HUES64 (cell line): ENCODE data around the gene DUSP21. TPM values are rescaled to one million over a fixed set of nuclear protein-coding genes. Genes with fewer than 3 reads are reported as not detected.
"Not testable (repeated sequence)": the region's sequence is repeated elsewhere in the genome, so short reads cannot be mapped to it uniquely, and the experiment has no call there.

Experiments used
- H3K27ac ChIP-seq: 2 replicates; pipeline ENCODE4 v1.7.0; 2013; ENCODE audit warnings: low read depth, low read length, inconsistent platforms
- H3K27me3 ChIP-seq: 2 replicates; pipeline ENCODE4 v1.6.1; 2013; ENCODE audit warnings: mild to moderate bottlenecking, low read length; ENCODE audit not compliant: insufficient read depth
- H3K36me3 ChIP-seq: 2 replicates; pipeline ENCODE4 v1.6.1; 2013; ENCODE audit warnings: mild to moderate bottlenecking, low read length; ENCODE audit not compliant: insufficient read depth
- H3K4me1 ChIP-seq: 2 replicates; pipeline ENCODE4 v1.6.1; 2013; ENCODE audit warnings: mild to moderate bottlenecking, low read length, moderate library complexity; ENCODE audit not compliant: insufficient read depth
- H3K4me3 ChIP-seq: 2 replicates; pipeline ENCODE4 v1.5.1; 2013; ENCODE audit warnings: mild to moderate bottlenecking, low read length, moderate library complexity
- H3K9ac ChIP-seq: 2 replicates; pipeline ENCODE4 v1.6.1; 2013; ENCODE audit warnings: mild to moderate bottlenecking, low read depth, low read length
- H3K9me3 ChIP-seq: 2 replicates; pipeline ENCODE4 v1.6.1; 2013; ENCODE audit warnings: low read depth, low read length; ENCODE audit not compliant: insufficient read depth
- WGBS: fragments of 150-250, 120-280 bp; methylation state at CpG from one replicate; pipeline ENCODE4 v1.1.7; 2013; ENCODE audit warnings: missing lambda C conversion rate; 5-methylcytosine and 5-hydroxymethylcytosine counted together
- polyA plus RNA-seq, 2 experiments: library from polyadenylated mRNA; stranded (reverse); fragments of 50-300 nt; gene quantifications; one replicate each; pipeline ENCODE4 v1.2.3, GENCODE V29; 2013

DUSP21 gene
- polyA plus RNA-seq (2013, experiment 1 of 2), result not detected
- not detected for polyA plus RNA-seq (2013, experiment 2 of 2)

DNA sequence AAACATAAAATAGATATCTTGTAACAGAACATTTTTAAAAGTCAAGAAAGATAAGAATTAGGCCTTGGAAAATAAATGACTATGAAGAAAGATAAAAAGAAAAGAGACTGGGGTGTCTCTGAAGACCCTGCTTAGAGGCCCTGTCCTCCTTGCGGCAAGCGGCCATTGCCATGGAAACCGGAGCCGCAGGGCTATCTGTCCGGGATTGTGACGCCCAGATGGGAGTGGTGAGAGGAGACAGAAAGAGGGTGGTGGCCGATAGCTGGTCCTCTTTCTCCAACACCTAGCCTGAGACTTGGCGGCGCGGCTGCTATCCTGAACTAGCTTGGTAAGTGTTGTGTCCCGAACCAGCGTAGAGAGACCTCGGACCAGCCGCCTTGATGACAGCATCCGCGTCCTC is at the start of gene DUSP21:
Gene DUSP21, plus strand, starts transcription at position 269 of the 400 bp plus-strand sequence. Its CDS starts 112 bp downstream, at position 381.
- 96% methylated on average over 16 of the region's 16 CpGs for WGBS
- no peak within 1 kb of the TSS for H3K9ac ChIP-seq
- H3K36me3 ChIP-seq, result no peaks in the 10 kb centered on the region
- H3K4me3 ChIP-seq, result no peak within 1 kb of the TSS
- no peaks in the 10 kb centered on the region for H3K9me3 ChIP-seq
- H3K27me3 ChIP-seq, result no peaks in the 10 kb centered on the region
- no peaks in the 10 kb centered on the region for H3K4me1 ChIP-seq
- H3K27ac ChIP-seq, result no peak within 1 kb of the TSS

DNA sequence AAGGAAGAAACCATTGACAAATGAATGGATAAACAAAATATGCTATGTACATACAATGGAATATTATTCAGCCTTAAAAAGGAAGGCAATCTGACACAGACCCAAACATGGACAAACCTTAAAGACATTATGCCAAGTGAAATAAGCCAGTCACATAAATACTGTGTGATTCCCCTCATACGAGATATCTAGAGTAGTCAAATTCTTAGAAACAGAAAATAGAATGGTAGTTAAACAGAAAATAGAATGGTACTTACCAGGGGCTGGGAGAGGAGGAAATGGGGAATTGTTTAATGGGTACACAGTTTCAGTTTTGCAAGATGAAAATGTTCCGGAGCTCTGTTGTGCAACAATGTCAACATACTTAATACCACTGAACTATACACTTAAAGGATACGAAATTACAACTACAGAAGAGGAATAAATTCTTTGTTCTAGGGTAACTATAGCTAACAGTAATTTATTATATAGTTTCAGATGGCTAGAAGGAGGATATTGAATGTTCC is 47.8 kb upstream of the DUSP21 start:
- Histone ChIP-seq H3K27me3 (no peaks in the 10 kb centered on the region), H3K27ac (no peak overlapping the region), H3K4me1 (no peaks in the 10 kb centered on the region), H3K4me3 (no peak overlapping the region), H3K9me3 (no peaks in the 10 kb centered on the region), H3K36me3 (no peaks in the 10 kb centered on the region), H3K9ac (no peak overlapping the region)
- 94% methylated on average over 1 of the region's 3 CpGs for WGBS

DNA sequence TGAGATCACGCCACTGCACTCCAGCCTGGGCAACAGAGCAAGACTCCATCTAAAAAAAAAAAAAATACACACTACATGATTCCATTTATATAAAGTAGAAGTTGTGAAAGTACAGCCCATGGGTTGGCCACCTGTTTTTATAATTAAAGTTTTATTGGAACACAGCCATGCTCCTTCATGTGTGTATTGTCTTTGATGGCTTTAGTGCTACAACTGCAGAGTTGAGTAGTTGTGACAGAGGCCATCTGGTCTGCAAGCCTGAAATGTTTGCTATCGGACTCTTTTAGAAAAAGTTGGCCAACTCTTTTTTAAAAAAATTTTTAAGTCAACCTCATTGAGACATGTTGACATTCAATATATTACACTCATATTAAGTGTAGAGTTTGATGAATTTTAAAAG is 41.2 kb upstream of the DUSP21 start:
- no peaks in the 10 kb centered on the region for H3K27me3 ChIP-seq
- H3K4me1 ChIP-seq, result no peaks in the 10 kb centered on the region
- WGBS, result 100% methylated on average over 1 of the region's 2 CpGs
- H3K36me3 ChIP-seq, result no peaks in the 10 kb centered on the region
- no peak overlapping the region for H3K9ac ChIP-seq
- no peak overlapping the region for H3K4me3 ChIP-seq
- H3K27ac ChIP-seq, result no peak overlapping the region
- no peaks in the 10 kb centered on the region for H3K9me3 ChIP-seq

DNA sequence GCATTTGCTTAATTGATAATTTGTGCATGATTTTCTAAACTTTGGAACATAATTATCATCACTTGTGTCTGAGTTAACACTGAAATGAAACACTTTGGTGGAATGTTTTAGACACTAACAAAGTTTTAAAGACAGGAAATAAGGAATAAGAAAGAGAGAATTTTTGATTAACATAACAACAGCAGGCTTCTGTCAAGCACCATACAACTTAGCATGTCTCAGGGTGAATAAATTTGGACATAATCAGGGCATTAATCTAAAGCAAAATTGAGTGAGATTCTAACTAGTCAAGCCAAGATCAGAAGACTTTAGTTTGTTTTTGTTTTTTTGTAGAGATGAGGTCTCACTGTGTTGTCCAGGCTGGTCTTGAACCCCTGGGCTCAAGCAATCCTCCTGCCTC is 28.1 kb upstream of the DUSP21 start:
- Histone ChIP-seq H3K36me3 (no peaks in the 10 kb centered on the region), H3K27me3 (no peaks in the 10 kb centered on the region), H3K9ac (no peak overlapping the region), H3K9me3 (no peaks in the 10 kb centered on the region), H3K4me3 (no peak overlapping the region), H3K4me1 (no peaks in the 10 kb centered on the region), H3K27ac (no peak overlapping the region)

DNA sequence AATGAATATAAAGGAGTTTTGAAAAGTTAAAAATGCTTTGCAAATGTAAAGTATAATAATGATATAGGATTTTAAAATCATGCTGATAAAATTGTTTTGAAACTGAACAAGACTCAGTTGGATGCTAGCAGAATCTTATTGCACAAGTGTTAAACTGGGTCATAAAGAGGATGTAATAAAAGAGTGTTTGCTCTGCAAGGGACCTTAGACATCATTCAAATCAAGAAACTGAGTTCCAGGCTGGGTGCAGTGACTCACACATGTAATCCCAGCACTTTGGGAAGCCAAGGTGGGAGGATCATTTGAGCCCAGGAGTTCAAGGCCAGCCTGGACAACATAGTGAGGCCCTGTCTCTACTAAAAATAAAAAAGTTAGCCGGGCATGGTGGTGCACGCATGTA is 27.5 kb upstream of the DUSP21 start:
- H3K4me1 ChIP-seq, result no peaks in the 10 kb centered on the region
- no peaks in the 10 kb centered on the region for H3K27me3 ChIP-seq
- no peak overlapping the region for H3K9ac ChIP-seq
- H3K36me3 ChIP-seq, result no peaks in the 10 kb centered on the region
- no peaks in the 10 kb centered on the region for H3K9me3 ChIP-seq
- H3K27ac ChIP-seq, result no peak overlapping the region
- WGBS, result 98% methylated on average over 2 of the region's 2 CpGs
- no peak overlapping the region for H3K4me3 ChIP-seq

DNA sequence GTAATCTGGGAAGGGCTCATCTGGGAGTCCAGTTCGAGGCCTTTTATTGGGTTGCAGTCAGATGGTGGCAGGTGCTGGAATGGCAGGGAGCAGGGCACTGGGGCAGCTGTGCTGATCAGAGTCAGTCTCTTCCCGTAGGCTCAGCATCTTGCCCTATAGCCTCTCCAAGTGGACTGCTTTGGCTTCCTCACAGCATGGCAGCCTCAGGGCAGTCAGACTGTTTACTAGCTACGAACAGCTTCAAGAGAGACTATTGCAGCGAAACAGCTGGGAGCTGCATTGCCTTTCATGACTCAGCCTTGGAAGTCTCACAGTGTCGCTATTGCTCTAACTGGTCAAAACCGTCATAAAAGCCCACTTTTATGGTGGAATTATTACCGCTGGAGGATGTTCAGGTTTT is 26.8 kb upstream of the DUSP21 start:
- Histone ChIP-seq H3K4me1 (no peaks in the 10 kb centered on the region), H3K27me3 (no peaks in the 10 kb centered on the region), H3K36me3 (no peaks in the 10 kb centered on the region), H3K9ac (no peak overlapping the region), H3K4me3 (no peak overlapping the region), H3K27ac (no peak overlapping the region), H3K9me3 (no peaks in the 10 kb centered on the region)
- 88% methylated on average over 7 of the region's 7 CpGs for WGBS

DNA sequence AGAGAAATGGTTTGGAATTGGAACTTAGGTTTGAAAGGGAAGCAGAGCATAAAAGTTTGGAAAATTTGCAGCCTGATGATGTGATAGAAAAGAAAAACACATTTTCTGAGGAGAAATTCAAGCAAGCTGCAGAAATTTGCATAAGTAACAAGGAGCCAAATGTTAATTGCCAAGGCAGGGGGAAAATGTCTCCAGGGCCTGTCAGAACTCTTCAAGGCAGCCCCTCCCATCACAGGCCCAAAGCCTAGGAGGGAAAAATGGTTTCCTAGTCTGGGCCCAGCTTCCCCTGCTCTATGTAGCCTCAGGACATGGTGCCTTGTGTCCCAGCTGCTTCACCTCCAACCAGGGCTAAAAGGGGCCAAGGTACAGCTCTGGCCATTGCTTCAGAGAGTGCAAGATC is 21.2 kb upstream of the DUSP21 start:
- no peaks in the 10 kb centered on the region for H3K9me3 ChIP-seq
- H3K4me3 ChIP-seq, result no peak overlapping the region
- H3K4me1 ChIP-seq, result no peaks in the 10 kb centered on the region
- no peak overlapping the region for H3K9ac ChIP-seq
- H3K36me3 ChIP-seq, result no peaks in the 10 kb centered on the region
- no peaks in the 10 kb centered on the region for H3K27me3 ChIP-seq
- no peak overlapping the region for H3K27ac ChIP-seq

DNA sequence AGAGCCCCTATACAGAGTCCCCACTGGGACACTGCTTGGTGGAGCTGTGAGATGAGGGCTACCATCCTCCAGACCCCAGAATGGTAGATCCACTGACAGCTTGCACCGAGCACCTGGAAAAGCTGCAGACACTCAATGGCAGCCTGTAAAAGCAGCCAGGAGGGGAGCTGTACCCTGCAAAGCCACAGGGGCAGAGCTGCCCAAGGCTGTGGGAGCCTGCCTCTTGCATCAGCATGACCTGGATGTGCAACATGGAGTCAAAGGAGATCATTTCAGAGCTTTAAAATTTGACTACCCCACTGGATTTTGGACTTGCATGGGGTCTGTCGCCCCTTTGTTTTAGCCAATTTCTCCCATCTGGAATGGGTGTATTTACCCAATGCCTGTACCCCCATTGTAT is 20.6 kb upstream of the DUSP21 start:
- H3K4me3 ChIP-seq, H3K9me3 ChIP-seq, H3K4me1 ChIP-seq, H3K27me3 ChIP-seq, H3K9ac ChIP-seq, H3K36me3 ChIP-seq, H3K27ac ChIP-seq: not testable (repeated sequence)
- 90% methylated on average over 2 of the region's 2 CpGs for WGBS

DNA sequence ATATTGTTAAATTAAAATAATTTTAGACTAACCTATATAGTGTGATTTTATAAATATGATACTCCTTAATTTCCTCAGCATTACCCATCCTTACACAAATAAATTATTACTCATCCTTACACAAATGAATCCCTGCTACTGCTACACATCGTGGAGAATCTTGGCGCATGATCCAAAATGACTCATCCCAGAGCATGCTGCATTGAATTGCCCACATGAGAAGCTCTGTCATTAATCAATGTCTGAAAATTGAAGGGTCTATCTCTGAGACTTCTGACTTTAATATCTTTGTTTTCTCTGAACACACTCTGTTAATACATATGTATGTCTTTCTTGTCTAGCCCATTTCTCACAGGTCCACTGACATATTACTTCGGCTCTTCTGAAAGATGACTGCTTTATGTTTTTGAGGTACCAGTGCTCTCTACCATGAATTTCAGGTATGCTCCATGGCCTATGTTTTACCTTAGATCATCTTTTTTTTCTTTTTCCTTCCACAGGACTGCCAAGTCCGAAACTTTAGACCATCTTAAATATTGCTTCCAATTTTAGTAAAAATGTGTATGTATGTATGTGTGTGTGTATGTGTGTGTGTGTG is 15.7 kb upstream of the DUSP21 start:
- WGBS, result 100% methylated on average over 3 of the region's 4 CpGs
- H3K9me3 ChIP-seq, result no peaks in the 10 kb centered on the region
- no peaks in the 10 kb centered on the region for H3K4me1 ChIP-seq
- no peak overlapping the region for H3K4me3 ChIP-seq
- H3K9ac ChIP-seq, result no peak overlapping the region
- H3K36me3 ChIP-seq, result no peaks in the 10 kb centered on the region
- H3K27me3 ChIP-seq, result no peaks in the 10 kb centered on the region
- H3K27ac ChIP-seq, result no peak overlapping the region

DNA sequence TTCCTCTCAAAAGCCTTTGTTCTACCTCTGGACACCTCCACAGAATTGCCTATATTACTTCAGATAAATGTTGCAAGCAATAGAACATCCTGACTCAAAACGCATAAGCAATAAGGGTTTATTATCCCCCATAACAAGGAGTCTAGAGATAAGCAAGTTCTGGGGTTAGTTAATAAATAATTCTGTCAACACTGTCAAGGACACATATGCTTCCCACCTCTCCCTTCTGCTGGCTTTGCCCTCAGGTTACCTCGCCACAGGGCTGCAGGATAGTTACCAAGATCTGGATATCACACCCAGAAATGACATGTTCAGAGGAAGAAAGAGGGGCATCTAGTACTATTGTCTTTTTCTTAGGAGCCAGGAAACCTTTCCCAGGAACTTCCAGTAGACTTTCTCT is 14.0 kb upstream of the DUSP21 start:
- WGBS, result no CpG with 5 or more reads among the region's 2 CpGs
- no peaks in the 10 kb centered on the region for H3K9me3 ChIP-seq
- no peaks in the 10 kb centered on the region for H3K36me3 ChIP-seq
- no peaks in the 10 kb centered on the region for H3K4me1 ChIP-seq
- no peak overlapping the region for H3K9ac ChIP-seq
- H3K4me3 ChIP-seq, result no peak overlapping the region
- H3K27ac ChIP-seq, result no peak overlapping the region
- H3K27me3 ChIP-seq, result no peaks in the 10 kb centered on the region

DNA sequence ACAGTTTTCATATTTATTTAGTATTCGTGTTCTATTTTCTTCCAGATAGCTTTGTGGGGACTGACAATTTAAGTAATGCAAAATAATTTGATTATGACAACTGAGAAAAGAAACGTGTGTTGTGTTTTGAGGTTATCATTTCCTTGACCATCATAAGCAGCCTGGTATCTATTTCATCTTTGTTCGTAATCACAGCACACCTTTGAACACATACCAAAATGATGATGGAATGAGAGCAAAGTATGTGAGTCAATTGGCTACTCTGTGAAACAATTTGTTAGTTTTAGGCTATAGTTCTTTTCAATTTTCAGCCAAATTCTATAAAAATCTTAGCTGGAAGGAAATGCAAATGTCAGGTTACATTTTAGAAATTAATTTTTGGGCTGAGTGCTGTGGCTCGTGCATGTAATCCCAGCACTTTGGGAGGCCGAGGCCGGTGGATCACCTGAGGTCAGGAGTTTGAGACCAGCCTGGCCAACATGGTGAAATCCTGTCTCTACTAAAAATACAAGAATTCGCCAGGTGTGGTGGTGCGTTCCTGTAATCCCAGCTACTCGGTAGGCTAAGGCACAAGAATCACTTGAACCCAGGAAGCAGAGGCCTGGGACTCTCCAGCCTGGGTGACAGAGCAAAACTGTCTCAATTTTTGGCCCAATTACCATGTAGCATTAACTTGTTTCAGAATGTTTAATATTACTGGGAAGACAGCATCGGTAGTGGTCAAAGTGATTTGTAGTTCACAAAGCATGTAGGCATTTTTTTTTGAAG is 1.1 kb upstream of the DUSP21 start:
- H3K4me1 ChIP-seq, result no peaks in the 10 kb centered on the region
- H3K36me3 ChIP-seq, result no peaks in the 10 kb centered on the region
- 91% methylated on average over 7 of the region's 10 CpGs for WGBS
- no peak overlapping the region for H3K9ac ChIP-seq
- no peaks in the 10 kb centered on the region for H3K9me3 ChIP-seq
- no peaks in the 10 kb centered on the region for H3K27me3 ChIP-seq
- H3K27ac ChIP-seq, result no peak overlapping the region
- no peak overlapping the region for H3K4me3 ChIP-seq
